A549 (cell line): ENCODE results near the gene CDKN2AIPNL. TPM values are rescaled to one million over a fixed set of nuclear protein-coding genes. Genes with fewer than 3 reads are reported as not detected.

Experiments
- ATAC-seq, 2 experiments: fragments of 200-7000 bp in 1 of 2; fragments of >200 bp in 1 of 2; cut with Nextera tagmentation in 1 of 2; cut with Tn5 transposase in 1 of 2; 3 replicates each; pipeline versions ENCODE4 v1.8.0 to v1.9.1; 2018 to 2020; ENCODE audit warnings: mild to moderate bottlenecking in 1 of 2, moderate library complexity in 1 of 2
- CTCF ChIA-PET: fragments of 300-600 bp; sonication (Branson Sonifier 250); formaldehyde crosslinking; extraction: SDS; loops from one replicate; lab custom pipeline; 2021; ENCODE audit warnings: antibody characterized with exemption, inconsistent platforms; lab: Yijun Ruan, JAX
- POLR2A ChIA-PET: fragments of 350-600 bp; formaldehyde crosslinking; extraction: SDS; loops from one replicate; lab custom pipeline; 2021; ENCODE audit warnings: antibody characterized with exemption, inconsistent platforms; lab: Yijun Ruan, JAX
- DNase-seq, 2 experiments: peaks; one replicate each; pipeline versions ENCODE4 v3.0.0 to v3.0.0-alpha.2; 2011 to 2016; ENCODE audit warnings: low read depth in 1 of 2, low spot score in 1 of 2
- FAIRE-seq: peaks from 2 replicates; lab custom pipeline; 2011; peaks lifted over from hg19 to GRCh38; lab: Jason Lieb, UNC
- H3K27ac ChIP-seq, 2 experiments: fragments of >200 bp; sonication (Bioruptor Twin); formaldehyde crosslinking; 3 replicates each; pipeline ENCODE4 v1.5.1; 2016 to 2017
- H3K4me1 ChIP-seq: fragments of >200 bp; sonication (Bioruptor Twin); formaldehyde crosslinking; 3 replicates; pipeline ENCODE4 v1.6.1; 2016
- H3K4me2 ChIP-seq: fragments of >200 bp; sonication (Bioruptor Twin); formaldehyde crosslinking; 3 replicates; pipeline ENCODE4 v1.6.1; 2016
- H3K4me3 ChIP-seq: fragments of >200 bp; sonication (Bioruptor Twin); formaldehyde crosslinking; 3 replicates; pipeline ENCODE4 v1.5.1; 2016
- H3K9me3 ChIP-seq: fragments of >200 bp; sonication (Bioruptor Twin); formaldehyde crosslinking; 3 replicates; pipeline ENCODE4 v1.6.1; 2016
- BHLHE40 ChIP-seq: IDR thresholded peaks from 2 replicates; pipeline ENCODE4 v1.6.1; 2012; ENCODE audit warnings: low read depth, low read length, inconsistent platforms
- CHD4 ChIP-seq: fragments of 200-600 bp; sonication (generic); IDR thresholded peaks from 2 replicates; pipeline ENCODE4 v1.6.1; 2016; ENCODE audit warnings: antibody characterized with exemption, mild to moderate bottlenecking, borderline replicate concordance
- EHMT2 ChIP-seq: fragments of 200-600 bp; sonication (generic); IDR thresholded peaks from 2 replicates; pipeline ENCODE4 v1.6.1; 2016; ENCODE audit warnings: antibody characterized with exemption, low read depth, mild to moderate bottlenecking, moderate library complexity
- FOSL2 ChIP-seq, 2 experiments: fragments of 450-650 bp in 1 of 2; fragments of >200 bp in 1 of 2; sonication (Bioruptor Twin) in 1 of 2; formaldehyde crosslinking; IDR thresholded peaks; 2 replicates each; pipeline versions ENCODE4 v1.5.0 to v1.6.1; 2016 to 2020; ENCODE audit warnings: mild to moderate bottlenecking in 1 of 2, moderate library complexity in 1 of 2
- FOXS1 ChIP-seq: fragments of 250-450 bp; sonication (Bioruptor Pico); IDR thresholded peaks from 2 replicates; pipeline ENCODE4 v1.5.0; 2020; ENCODE audit warnings: mild to moderate bottlenecking, moderate library complexity
- GATA3 ChIP-seq: IDR thresholded peaks from 2 replicates; pipeline ENCODE4 v1.6.1; 2012; ENCODE audit warnings: borderline replicate concordance
- MAZ ChIP-seq: fragments of 150-350 bp; IDR thresholded peaks from 2 replicates; pipeline ENCODE4 v1.6.1; 2014; ENCODE audit warnings: antibody characterized with exemption, low read depth, low read length, borderline replicate concordance
- NFE2L2 ChIP-seq: fragments of 150-350 bp; conservative IDR thresholded peaks from 2 replicates; pipeline ENCODE4 v1.6.1; 2014; ENCODE audit warnings: low read length
- NPAS2 ChIP-seq: fragments of 250-450 bp; sonication (Bioruptor Pico); IDR thresholded peaks from 2 replicates; pipeline ENCODE4 v1.8.0; 2022; ENCODE audit warnings: mild to moderate bottlenecking, moderate library complexity, borderline replicate concordance
- PHF8 ChIP-seq: fragments of 200-600 bp; sonication (generic); IDR thresholded peaks from 2 replicates; pipeline ENCODE4 v1.6.1; 2016; ENCODE audit warnings: low read depth, mild to moderate bottlenecking, antibody characterized with exemption, moderate library complexity, borderline replicate concordance
- RAD21 ChIP-seq, 2 experiments: fragments of >200 bp in 1 of 2; sonication (Bioruptor Twin) in 1 of 2; formaldehyde crosslinking in 1 of 2; IDR thresholded peaks in 1 of 2; conservative IDR thresholded peaks in 1 of 2; 2 replicates in 1 of 2; 3 replicates in 1 of 2; pipeline ENCODE4 v1.6.1; 2012 to 2018; ENCODE audit warnings: inconsistent platforms in 1 of 2
- SMC3 ChIP-seq: fragments of >200 bp; sonication (Bioruptor Twin); formaldehyde crosslinking; IDR thresholded peaks from 3 replicates; pipeline ENCODE4 v1.6.1; 2018; ENCODE audit warnings: inconsistent platforms
- TFCP2L1 ChIP-seq: fragments of 250-450 bp; sonication (Bioruptor Pico); IDR thresholded peaks from 2 replicates; pipeline ENCODE4 v1.5.0; 2021; ENCODE audit warnings: mild to moderate bottlenecking
- WGBS: methylation state at CpG from one replicate; pipeline ENCODE4 v1.1.6; 2017; ENCODE audit errors: missing lambda C conversion rate; 5-methylcytosine and 5-hydroxymethylcytosine counted together
- polyA plus RNA-seq, 4 experiments: library from polyadenylated mRNA; depleted of rRNA in 3 of 4; stranded (reverse); fragments of >200 nt; fragmentation: RNase III in 1 of 4; extraction: RNeasy Plus Mini Kit Qiagen cat#74134 plus additional on column Dnase treatment in 1 of 4; gene quantifications; 2 replicates in 3 of 4; 3 replicates in 1 of 4; pipeline ENCODE4 v1.2.3, GENCODE V29; 2011 to 2017
- TF ChIP-seq, protein P1 (sequence below): IDR thresholded peaks from 2 replicates; pipeline ENCODE4 v1.6.1; 2012
- TF ChIP-seq, protein P2 (sequence below): fragments of 250-450 bp; sonication (Bioruptor Pico); IDR thresholded peaks from 2 replicates; pipeline ENCODE4 v1.5.0; 2020; ENCODE audit warnings: low read depth, mild to moderate bottlenecking, moderate library complexity
- TF ChIP-seq, protein P3 (sequence below): fragments of 450-650 bp; IDR thresholded peaks from 2 replicates; pipeline ENCODE4 v1.6.1; 2014; ENCODE audit warnings: antibody characterized with exemption
- TF ChIP-seq, protein P4 (sequence below): fragments of 250-450 bp; sonication (Bioruptor Pico); IDR thresholded peaks from 2 replicates; pipeline ENCODE4 v1.5.0; 2021; ENCODE audit warnings: mild to moderate bottlenecking, moderate library complexity, borderline replicate concordance
- TF ChIP-seq, protein P5 (sequence below): fragments of 200-600 bp; sonication (generic); IDR thresholded peaks from 2 replicates; pipeline ENCODE4 v1.6.1; 2016; ENCODE audit warnings: antibody characterized with exemption, mild to moderate bottlenecking, moderate library complexity

CDKN2AIPNL gene
- polyA plus RNA-seq, 2 of the 4 experiments (the other 2 are of a cell fraction) = 48.0 to 49.9 TPM

DNA sequence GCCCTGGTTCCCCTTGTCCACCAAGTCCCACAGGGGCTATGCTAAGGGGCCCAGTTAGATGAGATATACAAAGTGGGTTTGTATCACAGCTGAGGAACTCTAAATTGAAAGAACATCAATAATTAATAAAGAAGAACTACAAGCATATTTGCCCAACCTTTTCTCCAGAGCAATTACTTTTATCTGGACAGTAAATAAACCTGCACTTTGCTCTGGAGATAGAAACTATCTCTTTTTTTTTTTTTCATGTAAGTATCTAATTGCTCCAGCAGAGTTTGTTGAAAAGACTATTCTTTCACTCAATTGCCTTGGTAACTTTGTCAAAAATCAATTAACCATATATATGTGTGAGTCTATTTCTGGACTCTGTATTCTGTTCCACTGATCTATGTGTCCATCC is 6.0 kb upstream of the CDKN2AIPNL start (continued):
- TF ChIP-seq FOSL2 (IDR thresholded peaks at IDR 0.05) (no peak), FOSL2 (CRISPR knock-in tag; IDR thresholded peaks at IDR 0.05) (no peak)

DNA sequence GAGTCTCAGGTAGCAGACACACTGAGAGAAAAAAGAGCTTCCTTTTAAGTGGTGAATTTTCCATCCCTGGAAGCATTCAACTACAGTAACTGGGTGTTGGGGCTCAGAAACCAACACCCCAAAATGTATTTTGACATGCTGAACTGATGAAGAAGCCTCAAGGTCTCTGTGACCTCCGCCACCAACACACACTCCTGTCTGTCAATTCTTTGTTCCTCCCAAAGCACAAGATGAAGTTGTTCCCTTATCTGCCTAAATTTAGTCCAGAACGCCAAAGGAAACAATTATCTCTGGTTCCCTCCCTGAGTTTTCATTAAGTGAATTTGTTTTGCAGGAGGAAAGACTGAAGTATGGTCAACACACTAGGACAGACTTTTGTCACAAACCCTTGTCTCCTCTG is 1.4 kb upstream of the CDKN2AIPNL start:
- CTCF ChIA-PET = interaction anchor here (0.5 to 10.0 kb wide), 14 partner anchors 13 to 174 kb away, joined by 3 to 103 read pairs (median 10); partner anchors contain the start of gene JADE2
- H3K9me3 ChIP-seq = no peaks in the 10 kb centered on the region
- peak overlapping the region; percentile 93 to 94; a peak in 4 of 6 replicates for H3K27ac ChIP-seq
- H3K4me2 ChIP-seq = no peak overlapping the region
- FAIRE-seq (no peak), ATAC-seq (no peak), DNase-seq (no peak)
- H3K4me3 ChIP-seq = no peak overlapping the region
- POLR2A ChIA-PET = interaction anchor here (2.5 kb wide), 1 partner anchor 93 kb away, joined by 11 read pairs; no protein-coding TSS in a partner anchor
- TF ChIP-seq, protein P1, sequence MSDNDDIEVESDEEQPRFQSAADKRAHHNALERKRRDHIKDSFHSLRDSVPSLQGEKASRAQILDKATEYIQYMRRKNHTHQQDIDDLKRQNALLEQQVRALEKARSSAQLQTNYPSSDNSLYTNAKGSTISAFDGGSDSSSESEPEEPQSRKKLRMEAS = no peak
- TF ChIP-seq NPAS2 (CRISPR knock-in tag) (no peak), RAD21 (conservative IDR thresholded peaks at IDR 0.05 in 1 of 2, IDR thresholded peaks at IDR 0.05 in 1 of 2) (no peak), PHF8 (no peak), FOXS1 (CRISPR knock-in tag) (no peak), MAZ (no peak), SMC3 (no peak), EHMT2 (no peak), GATA3 (no peak), FOSL2 (IDR thresholded peaks at IDR 0.05) (no peak), FOSL2 (CRISPR knock-in tag; IDR thresholded peaks at IDR 0.05) (no peak), CHD4 (no peak), NFE2L2 (no peak), TFCP2L1 (CRISPR knock-in tag) (no peak), BHLHE40 (no peak)
- TF ChIP-seq, protein P2, sequence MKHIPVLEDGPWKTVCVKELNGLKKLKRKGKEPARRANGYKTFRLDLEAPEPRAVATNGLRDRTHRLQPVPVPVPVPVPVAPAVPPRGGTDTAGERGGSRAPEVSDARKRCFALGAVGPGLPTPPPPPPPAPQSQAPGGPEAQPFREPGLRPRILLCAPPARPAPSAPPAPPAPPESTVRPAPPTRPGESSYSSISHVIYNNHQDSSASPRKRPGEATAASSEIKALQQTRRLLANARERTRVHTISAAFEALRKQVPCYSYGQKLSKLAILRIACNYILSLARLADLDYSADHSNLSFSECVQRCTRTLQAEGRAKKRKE (CRISPR knock-in tag) = no peak
- TF ChIP-seq, protein P3, sequence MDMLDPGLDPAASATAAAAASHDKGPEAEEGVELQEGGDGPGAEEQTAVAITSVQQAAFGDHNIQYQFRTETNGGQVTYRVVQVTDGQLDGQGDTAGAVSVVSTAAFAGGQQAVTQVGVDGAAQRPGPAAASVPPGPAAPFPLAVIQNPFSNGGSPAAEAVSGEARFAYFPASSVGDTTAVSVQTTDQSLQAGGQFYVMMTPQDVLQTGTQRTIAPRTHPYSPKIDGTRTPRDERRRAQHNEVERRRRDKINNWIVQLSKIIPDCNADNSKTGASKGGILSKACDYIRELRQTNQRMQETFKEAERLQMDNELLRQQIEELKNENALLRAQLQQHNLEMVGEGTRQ = no peak
- TF ChIP-seq, protein P4, sequence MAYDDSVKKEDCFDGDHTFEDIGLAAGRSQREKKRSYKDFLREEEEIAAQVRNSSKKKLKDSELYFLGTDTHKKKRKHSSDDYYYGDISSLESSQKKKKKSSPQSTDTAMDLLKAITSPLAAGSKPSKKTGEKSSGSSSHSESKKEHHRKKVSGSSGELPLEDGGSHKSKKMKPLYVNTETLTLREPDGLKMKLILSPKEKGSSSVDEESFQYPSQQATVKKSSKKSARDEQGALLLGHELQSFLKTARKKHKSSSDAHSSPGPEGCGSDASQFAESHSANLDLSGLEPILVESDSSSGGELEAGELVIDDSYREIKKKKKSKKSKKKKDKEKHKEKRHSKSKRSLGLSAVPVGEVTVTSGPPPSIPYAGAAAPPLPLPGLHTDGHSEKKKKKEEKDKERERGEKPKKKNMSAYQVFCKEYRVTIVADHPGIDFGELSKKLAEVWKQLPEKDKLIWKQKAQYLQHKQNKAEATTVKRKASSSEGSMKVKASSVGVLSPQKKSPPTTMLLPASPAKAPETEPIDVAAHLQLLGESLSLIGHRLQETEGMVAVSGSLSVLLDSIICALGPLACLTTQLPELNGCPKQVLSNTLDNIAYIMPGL = no peak
- TF ChIP-seq, protein P5, sequence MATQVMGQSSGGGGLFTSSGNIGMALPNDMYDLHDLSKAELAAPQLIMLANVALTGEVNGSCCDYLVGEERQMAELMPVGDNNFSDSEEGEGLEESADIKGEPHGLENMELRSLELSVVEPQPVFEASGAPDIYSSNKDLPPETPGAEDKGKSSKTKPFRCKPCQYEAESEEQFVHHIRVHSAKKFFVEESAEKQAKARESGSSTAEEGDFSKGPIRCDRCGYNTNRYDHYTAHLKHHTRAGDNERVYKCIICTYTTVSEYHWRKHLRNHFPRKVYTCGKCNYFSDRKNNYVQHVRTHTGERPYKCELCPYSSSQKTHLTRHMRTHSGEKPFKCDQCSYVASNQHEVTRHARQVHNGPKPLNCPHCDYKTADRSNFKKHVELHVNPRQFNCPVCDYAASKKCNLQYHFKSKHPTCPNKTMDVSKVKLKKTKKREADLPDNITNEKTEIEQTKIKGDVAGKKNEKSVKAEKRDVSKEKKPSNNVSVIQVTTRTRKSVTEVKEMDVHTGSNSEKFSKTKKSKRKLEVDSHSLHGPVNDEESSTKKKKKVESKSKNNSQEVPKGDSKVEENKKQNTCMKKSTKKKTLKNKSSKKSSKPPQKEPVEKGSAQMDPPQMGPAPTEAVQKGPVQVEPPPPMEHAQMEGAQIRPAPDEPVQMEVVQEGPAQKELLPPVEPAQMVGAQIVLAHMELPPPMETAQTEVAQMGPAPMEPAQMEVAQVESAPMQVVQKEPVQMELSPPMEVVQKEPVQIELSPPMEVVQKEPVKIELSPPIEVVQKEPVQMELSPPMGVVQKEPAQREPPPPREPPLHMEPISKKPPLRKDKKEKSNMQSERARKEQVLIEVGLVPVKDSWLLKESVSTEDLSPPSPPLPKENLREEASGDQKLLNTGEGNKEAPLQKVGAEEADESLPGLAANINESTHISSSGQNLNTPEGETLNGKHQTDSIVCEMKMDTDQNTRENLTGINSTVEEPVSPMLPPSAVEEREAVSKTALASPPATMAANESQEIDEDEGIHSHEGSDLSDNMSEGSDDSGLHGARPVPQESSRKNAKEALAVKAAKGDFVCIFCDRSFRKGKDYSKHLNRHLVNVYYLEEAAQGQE = no peak
- H3K4me1 ChIP-seq = peaks cover 36% of the 10 kb centered on the region
- 95% methylated on average over 2 of the region's 2 CpGs for WGBS
